K562 (cell line): ENCODE results near the gene NPC1. TPM values are rescaled to one million over a fixed set of nuclear protein-coding genes. Genes with fewer than 3 reads are reported as not detected.

Experiments used
- ATAC-seq: fragments of 200-7000 bp; cut with Tn5 transposase; 3 replicates; pipeline ENCODE4 v1.9.1; 2020; ENCODE audit warnings: moderate library complexity
- BruUV-seq: library from RNA; stranded (reverse); fragments of 400-500 nt; replicated peaks from 2 replicates; lab custom pipeline; 2021; lab: Mats Ljungman, UMichigan
- CTCF ChIA-PET: fragments of 300-600 bp; formaldehyde crosslinking; extraction: SDS; loops from one replicate; lab custom pipeline; 2021; ENCODE audit warnings: low intra/inter-chr PET ratio; lab: Yijun Ruan, JAX
- POLR2A ChIA-PET: fragments of 300-600, 350-650 bp; sonication (Branson Sonifier 250); formaldehyde crosslinking; extraction: SDS; loops from one replicate; lab custom pipeline; 2021; ENCODE audit warnings: antibody characterized with exemption, inconsistent platforms; lab: Yijun Ruan, JAX
- DNase-seq, 4 experiments: peaks; one replicate each; pipeline versions ENCODE4 v3.0.0 to v3.0.0-alpha.2; 2011 to 2018; ENCODE audit warnings: low spot score in 3 of 4, mixed read lengths in 3 of 4; ENCODE audit errors: extremely low read depth in 1 of 4
- FAIRE-seq: peaks from 2 replicates; lab custom pipeline; 2011; peaks lifted over from hg19 to GRCh38; lab: Jason Lieb, UNC
- H2AFZ ChIP-seq: 2 replicates; pipeline ENCODE4 v1.6.0; 2011; ENCODE audit warnings: low read depth, low read length, control low read depth, inconsistent platforms
- H3K27ac ChIP-seq: fragments of 200-600 bp; 3 replicates; pipeline ENCODE4 v1.8.0; 2011; ENCODE audit warnings: low read depth, mild to moderate bottlenecking, control low read depth, inconsistent platforms, low read length, moderate library complexity, mixed read lengths; ENCODE audit errors: extremely low read depth
- H3K27me3 ChIP-seq, 2 experiments: fragments of 300-600 bp in 1 of 2; 2 replicates in 1 of 2; 3 replicates in 1 of 2; pipeline versions ENCODE4 v1.6.0 to v1.8.0; 2011; ENCODE audit warnings: inconsistent platforms in 2 of 2, low read length in 2 of 2, mild to moderate bottlenecking in 1 of 2, mixed read lengths in 1 of 2, moderate library complexity in 1 of 2; ENCODE audit not compliant: control insufficient read depth in 2 of 2, insufficient read depth in 2 of 2
- H3K36me3 ChIP-seq: fragments of 300-600 bp; 3 replicates; pipeline ENCODE4 v1.8.0; 2011; ENCODE audit warnings: mild to moderate bottlenecking, low read length, inconsistent platforms; ENCODE audit not compliant: control insufficient read depth, insufficient read depth
- H3K4me1 ChIP-seq, 2 experiments: fragments of 200-600 bp in 1 of 2; replicated peaks in 1 of 2; 2 replicates in 1 of 2; 3 replicates in 1 of 2; pipeline versions ENCODE4 v1.5.1 to v1.8.0; 2011; ENCODE audit warnings: inconsistent platforms in 2 of 2, low read length in 2 of 2, mild to moderate bottlenecking in 1 of 2, mixed read lengths in 1 of 2, moderate library complexity in 1 of 2; ENCODE audit not compliant: control insufficient read depth in 2 of 2, insufficient read depth in 2 of 2
- H3K4me2 ChIP-seq: 2 replicates; pipeline ENCODE4 v1.6.1; 2011; ENCODE audit warnings: low read length, control low read depth, inconsistent platforms, mixed read lengths; ENCODE audit not compliant: insufficient read depth
- H3K4me3 ChIP-seq: fragments of 200-600 bp; sonication (generic), shearing (Covaris generic); 2 replicates; pipeline ENCODE4 v1.5.1; 2016; ENCODE audit warnings: control low read depth, inconsistent platforms
- H3K79me2 ChIP-seq: fragments of 200-600 bp; 3 replicates; pipeline ENCODE4 v1.8.0; 2011; ENCODE audit warnings: low read length, inconsistent platforms; ENCODE audit not compliant: control insufficient read depth, insufficient read depth
- H3K9ac ChIP-seq, 2 experiments: 2 replicates each; pipeline versions ENCODE4 v1.6.0 to v1.6.1; 2011; ENCODE audit warnings: low read depth in 2 of 2, low read length in 2 of 2, control low read depth in 1 of 2, inconsistent platforms in 1 of 2, mild to moderate bottlenecking in 1 of 2, mixed read lengths in 1 of 2; ENCODE audit not compliant: insufficient read depth in 1 of 2
- H3K9me1 ChIP-seq: one replicate; pipeline ENCODE4 v1.6.0; 2011; ENCODE audit warnings: inconsistent platforms, mild to moderate bottlenecking, low read length, moderate library complexity; ENCODE audit not compliant: control insufficient read depth, insufficient read depth
- H3K9me3 ChIP-seq: replicated peaks from 2 replicates; pipeline ENCODE4 v1.5.1; 2011; ENCODE audit warnings: low read depth, low read length, inconsistent platforms; ENCODE audit not compliant: control insufficient read depth, insufficient read depth
- H4K20me1 ChIP-seq: replicated peaks from 2 replicates; pipeline ENCODE4 v1.6.1; 2011; ENCODE audit warnings: low read length, inconsistent platforms, mixed read lengths; ENCODE audit not compliant: control insufficient read depth, insufficient read depth
- CREB1 ChIP-seq, 2 experiments: sonication (generic) in 1 of 2; formaldehyde crosslinking in 1 of 2; IDR thresholded peaks; 2 replicates each; pipeline versions ENCODE4 v1.6.1 to v1.8.0; 2012 to 2022; ENCODE audit warnings: inconsistent platforms in 1 of 2, mild to moderate bottlenecking in 1 of 2, missing genetic modification reagents in 1 of 2, moderate library complexity in 1 of 2
- E2F6 ChIP-seq, 2 experiments: IDR thresholded peaks; 2 replicates each; pipeline ENCODE4 v1.6.1; 2011; ENCODE audit warnings: borderline replicate concordance in 1 of 2, control low read depth in 1 of 2, low read depth in 1 of 2, low read length in 1 of 2, mild to moderate bottlenecking in 1 of 2, mixed read lengths in 1 of 2, moderate library complexity in 1 of 2; ENCODE audit not compliant: insufficient read depth in 1 of 2, insufficient read length in 1 of 2, poor library complexity in 1 of 2, severe bottlenecking in 1 of 2; ENCODE audit errors: extremely low read depth in 1 of 2
- GTF2F1 ChIP-seq: IDR thresholded peaks from 2 replicates; pipeline ENCODE4 v1.6.1; 2011; ENCODE audit warnings: low read depth, low read length, improper control_type of control experiment
- L3MBTL2 ChIP-seq: fragments of 450-650 bp; IDR thresholded peaks from 2 replicates; pipeline ENCODE4 v1.6.1; 2016; ENCODE audit warnings: mild to moderate bottlenecking, moderate library complexity
- MEF2A ChIP-seq: IDR thresholded peaks from 2 replicates; pipeline ENCODE4 v1.6.1; 2011; ENCODE audit warnings: low read depth, mild to moderate bottlenecking, low read length, moderate library complexity; ENCODE audit not compliant: control insufficient read depth
- MGA ChIP-seq: fragments of 450-650 bp; IDR thresholded peaks from 2 replicates; pipeline ENCODE4 v1.6.1; 2016; ENCODE audit warnings: mild to moderate bottlenecking, moderate library complexity
- NUFIP1 ChIP-seq: fragments of 450-650 bp; IDR thresholded peaks from 2 replicates; pipeline ENCODE4 v1.6.1; 2018; ENCODE audit not compliant: partially characterized antibody
- PRMT5 ChIP-seq: sonication (generic); formaldehyde crosslinking; IDR thresholded peaks from 2 replicates; pipeline ENCODE4 v1.5.0; 2020; ENCODE audit warnings: missing genetic modification reagents
- ZNF224 ChIP-seq: sonication (generic); formaldehyde crosslinking; IDR thresholded peaks from 2 replicates; pipeline ENCODE4 v1.8.0; 2022; ENCODE audit warnings: mild to moderate bottlenecking, missing genetic modification reagents
- WGBS: fragments of 100-300 bp; shearing (Covaris generic); methylation state at CpG from one replicate; pipeline ENCODE4 v1.1.6; 2016; ENCODE audit warnings: low coverage, mixed read lengths; ENCODE audit not compliant: insufficient coverage; ENCODE audit errors: missing lambda C conversion rate; 5-methylcytosine and 5-hydroxymethylcytosine counted together
- in situ Hi-C: fragments of 300-500 bp; cut with MboI; formaldehyde crosslinking; loops from 4 replicates; pipeline ENCODE4 v1.15.0; 2018; ENCODE audit warnings: inconsistent platforms, mixed read lengths
- intact Hi-C: fragments of 100-400 bp; cut with micrococcal nuclease; formaldehyde crosslinking; loops from 2 replicates; pipeline ENCODE4 v1.14.2; 2022
- polyA plus RNA-seq, 8 experiments: library from polyadenylated mRNA; depleted of rRNA in 4 of 8; stranded (reverse) in 5 of 8; unstranded in 3 of 8; fragments of >200 nt; fragmentation: Nextera tagmentation in 2 of 8; fragmentation: Illumina TruSeq in 1 of 8; extraction: Ambion mirVana in 2 of 8; extraction: Trizol in 1 of 8; gene quantifications; 2 replicates each; pipeline versions ENCODE4 v1.2.1 to v1.2.3, GENCODE V29; 2011 to 2014; ENCODE audit warnings: inconsistent platforms in 1 of 8, missing spikeins in 1 of 8
- total RNA-seq, 7 experiments: library from RNA; depleted of rRNA in 6 of 7; stranded (reverse); fragments of >200 nt in 6 of 7; fragmentation: Illumina TruSeq in 2 of 7; extraction: Trizol in 2 of 7; gene quantifications; 2 replicates each; pipeline versions ENCODE4 v1.2.1 to v1.2.3, GENCODE V29; 2011 to 2021; ENCODE audit warnings: low replicate concordance in 1 of 7

NPC1 gene
- total and polyA plus RNA-seq, 9 of the 15 experiments (the other 6 are each of a cell fraction or from before 2014, with no cell fraction given) = 17.1 to 45.9 (median 27.6) TPM

- TF ChIP-seq CREB1 (IDR thresholded peaks at IDR 0.05) (no peak), CREB1 (CRISPR knock-in tag; IDR thresholded peaks at IDR 0.05) (no peak), MEF2A (no peak), NUFIP1 (no peak), GTF2F1 (no peak)
Measured at GRCh38 chr18:23599809-23600208, 13.5 kb upstream of the NPC1 start (continued).

GRCh38 chr18:23596183-23596582 is 9.9 kb upstream of the NPC1 start:
- FAIRE-seq (no peak), DNase-seq (no peak), ATAC-seq (no peak)
- 10% methylated on average over 7 of the region's 7 CpGs for WGBS
- POLR2A ChIA-PET = interaction anchor here (0.6 to 1.1 kb wide), 2 partner anchors 11 to 65 kb away, joined by 3 to 7 read pairs; no protein-coding TSS in a partner anchor
- Histone ChIP-seq H3K36me3 (no peaks in the 10 kb centered on the region), H3K27ac (no peak overlapping the region), H3K9ac (no peak overlapping the region), H3K9me3 (no peaks in the 10 kb centered on the region), H3K9me1 (no peaks in the 10 kb centered on the region)
- CTCF ChIA-PET = no interaction called here
- in situ Hi-C loops = no loop called here
- BruUV-seq = no TSS peak
- intact Hi-C loops = no loop called here
- TF ChIP-seq E2F6 (IDR thresholded peaks at IDR 0.05; ENCODE audit: borderline replicate concordance in 1 of 2, extremely low read depth in 1 of 2, insufficient read depth in 1 of 2, insufficient read length in 1 of 2, low read depth in 1 of 2, low read length in 1 of 2, poor library complexity in 1 of 2, severe bottlenecking in 1 of 2) (peak in 1 of 2 experiments; percentile 26), ZNF224 (CRISPR knock-in tag) (no peak), MGA (0 out of 2 replicates have a peak, but pooled peaks have one; percentile 18), L3MBTL2 (peak; percentile 43), PRMT5 (CRISPR knock-in tag) (no peak)
- TF ChIP-seq, all 486 proteins: peak for 3
- no peaks in the 10 kb centered on the region for H3K79me2 ChIP-seq
- no peaks in the 10 kb centered on the region; a peak in 1 of 5 replicates for H3K4me1 ChIP-seq
- H4K20me1 ChIP-seq = no peaks in the 10 kb centered on the region
- peaks cover 27 to 33% of the 10 kb centered on the region in 2 experiments for H3K27me3 ChIP-seq
- no peak overlapping the region for H3K4me2 ChIP-seq
- no peak overlapping the region for H2AFZ ChIP-seq
- H3K4me3 ChIP-seq = no peak overlapping the region
